ENCODE measurements around the gene MST1. TPM values are rescaled to one million over a fixed set of nuclear protein-coding genes. Genes with fewer than 3 reads are reported as not detected.

Gene MST1
- total RNA-seq, 1 donor from 2014 or later: 8.1 TPM

Small RNA genes within 50 kb of the gene (small RNA-seq; reads per million reads assigned to genes)
- not detected for gene AMIGO3 (ENCODE audit: low replicate concordance)

Other genes with a start within 250 kb of the MST1 start
- 201 TPM for gene DAG1, start 219.2 kb downstream of the MST1 start, total RNA-seq
- 0.82 TPM for gene BSN, start 135.0 kb downstream of the MST1 start, total RNA-seq
- gene APEH, start 15.1 kb downstream of the MST1 start, total RNA-seq: 82.7 TPM
- 60.4 TPM for gene RNF123, start 83 bp upstream of the MST1 start, total RNA-seq
- gene AMIGO3, start 30.2 kb upstream of the MST1 start, total RNA-seq: 2.8 TPM
- 22.8 TPM for gene GMPPB, start 34.5 kb upstream of the MST1 start, total RNA-seq
- gene IP6K1, start 97.1 kb upstream of the MST1 start, total RNA-seq: 35.6 TPM
- gene CDHR4, start 110.4 kb upstream of the MST1 start, total RNA-seq: not detected
- 12.3 TPM for gene INKA1, start 113.8 kb upstream of the MST1 start, total RNA-seq
- gene UBA7, start 124.5 kb upstream of the MST1 start, total RNA-seq: 17.4 TPM
- 1.6 TPM for gene TRAIP, start 167.1 kb upstream of the MST1 start, total RNA-seq
- 0.51 TPM for gene CAMKV, start 180.4 kb upstream of the MST1 start, total RNA-seq
- 5.7 TPM for gene MST1R, start 214.4 kb upstream of the MST1 start, total RNA-seq
- gene MON1A, start 240.3 kb upstream of the MST1 start, total RNA-seq: 4.4 TPM